GM18909 (cell line): ENCODE results near the gene MINDY2.

Experiments
- ATAC-seq: cut with Tn5 transposase; IDR thresholded peaks from one replicate; pipeline ENCODE4 v1.9.1; 2021; ENCODE audit warnings: mild to moderate bottlenecking; ENCODE audit not compliant: unreplicated experiment, poor library complexity

The MINDY2 gene

GRCh38 chr15:58770857-58771620, at the start of gene MINDY2:
MINDY2 (plus strand) TSS chr15:58771302; CDS start chr15:58771396, 94 bp downstream.
- ATAC-seq = peak; percentile 94

- ATAC-seq = peak; percentile 74
These were observed 46.6 kb upstream of the MINDY2 start for GRCh38 chr15:58724466-58724865.

- no peak for ATAC-seq
These were observed 44.2 kb upstream of the MINDY2 start for GRCh38 chr15:58726867-58727266.

GRCh38 chr15:58731756-58732535, 39.2 kb upstream of the MINDY2 start:
- no peak for ATAC-seq

GRCh38 chr15:58732625-58733363, 38.3 kb upstream of the MINDY2 start:
- ATAC-seq = no peak

- no peak for ATAC-seq
These were observed 36.2 kb upstream of the MINDY2 start for GRCh38 chr15:58734859-58735258.

GRCh38 chr15:58736018-58736643, 35.0 kb upstream of the MINDY2 start:
- no peak for ATAC-seq

GRCh38 chr15:58737298-58737697, 33.8 kb upstream of the MINDY2 start:
- no peak for ATAC-seq

- ATAC-seq = no peak
These were observed 32.9 kb upstream of the MINDY2 start for GRCh38 chr15:58738046-58738707.

GRCh38 chr15:58740436-58740835, 30.7 kb upstream of the MINDY2 start:
- no peak for ATAC-seq

GRCh38 chr15:58741032-58741431, 30.1 kb upstream of the MINDY2 start:
- ATAC-seq = no peak

- ATAC-seq = no peak
These were observed 28.9 kb upstream of the MINDY2 start for GRCh38 chr15:58742022-58742813.

- no peak for ATAC-seq
These were observed 28.1 kb upstream of the MINDY2 start for GRCh38 chr15:58742819-58743502.

GRCh38 chr15:58746174-58746573, 24.9 kb upstream of the MINDY2 start:
- ATAC-seq = no peak

GRCh38 chr15:58748040-58748851, 22.9 kb upstream of the MINDY2 start:
- ATAC-seq = peak; percentile 9

GRCh38 chr15:58748852-58749531, 22.1 kb upstream of the MINDY2 start:
- ATAC-seq = peak; percentile 36
